ENCODE measurements around the gene GNB3.
"Not testable (repeated sequence)": the region's sequence is repeated elsewhere in the genome, so short reads cannot be mapped to it uniquely, and the experiment has no call there.

Gene GNB3

DNA sequence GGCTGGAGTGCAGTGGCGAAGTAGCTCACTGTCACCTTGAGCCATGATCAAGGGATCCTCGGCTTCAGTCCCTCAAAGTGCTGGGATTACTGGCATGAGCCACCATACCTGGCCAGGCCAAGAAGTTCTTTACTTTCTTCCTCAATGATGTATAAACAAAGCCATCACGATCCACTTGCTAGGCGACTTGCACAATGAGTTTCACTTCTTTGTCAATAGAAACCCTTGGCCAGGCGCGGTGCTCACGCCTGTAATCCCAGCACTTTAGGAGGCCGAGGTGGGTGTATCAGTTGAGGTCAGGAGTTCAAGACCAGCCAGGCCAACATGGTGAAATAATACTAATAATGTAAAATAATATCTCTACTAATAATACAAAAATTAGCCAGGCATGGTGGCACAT, 46.7 kb downstream of the GNB3 start:
- DNase-seq: no peak

DNA sequence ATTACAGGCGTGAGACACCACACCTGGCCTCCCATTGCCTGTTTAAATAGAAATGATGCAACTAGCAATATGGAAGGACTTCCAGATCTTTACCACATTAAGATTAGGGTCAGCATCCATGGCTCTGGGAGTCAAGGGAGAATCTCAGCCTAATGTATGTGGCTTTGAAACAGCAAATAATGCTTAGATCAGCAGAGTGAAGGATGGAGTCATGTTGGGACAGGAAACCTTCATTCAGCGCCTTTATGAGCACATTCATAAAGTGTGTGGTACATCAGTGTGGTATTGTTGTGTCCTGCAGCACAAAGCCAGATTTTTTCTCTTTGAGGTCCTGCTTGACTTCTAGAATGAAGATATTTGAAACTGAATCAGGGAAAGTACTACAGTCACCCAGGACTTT, 47.6 kb downstream of the GNB3 start:
- no peak for DNase-seq

DNA sequence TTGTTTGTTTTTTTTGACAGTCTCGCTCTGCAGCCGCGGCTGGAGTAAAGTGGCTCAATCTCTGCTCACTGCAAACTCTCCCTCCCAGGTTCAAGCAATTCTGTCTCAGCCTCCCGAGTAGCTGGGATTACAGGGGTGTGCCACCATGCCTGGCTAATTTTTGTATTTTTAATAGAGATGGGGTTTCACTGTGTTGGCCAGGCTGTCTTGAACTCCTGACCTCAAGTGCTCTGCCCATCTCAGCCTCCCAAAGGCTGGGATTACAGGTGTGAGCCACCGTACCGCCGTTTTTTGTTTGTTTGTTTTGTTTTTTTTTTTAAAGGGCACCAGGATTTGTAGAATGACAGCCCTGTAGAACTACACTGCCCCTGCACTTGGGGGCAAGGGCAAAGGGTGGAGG, 48.1 kb downstream of the GNB3 start:
- DNase-seq: not testable (repeated sequence)

DNA sequence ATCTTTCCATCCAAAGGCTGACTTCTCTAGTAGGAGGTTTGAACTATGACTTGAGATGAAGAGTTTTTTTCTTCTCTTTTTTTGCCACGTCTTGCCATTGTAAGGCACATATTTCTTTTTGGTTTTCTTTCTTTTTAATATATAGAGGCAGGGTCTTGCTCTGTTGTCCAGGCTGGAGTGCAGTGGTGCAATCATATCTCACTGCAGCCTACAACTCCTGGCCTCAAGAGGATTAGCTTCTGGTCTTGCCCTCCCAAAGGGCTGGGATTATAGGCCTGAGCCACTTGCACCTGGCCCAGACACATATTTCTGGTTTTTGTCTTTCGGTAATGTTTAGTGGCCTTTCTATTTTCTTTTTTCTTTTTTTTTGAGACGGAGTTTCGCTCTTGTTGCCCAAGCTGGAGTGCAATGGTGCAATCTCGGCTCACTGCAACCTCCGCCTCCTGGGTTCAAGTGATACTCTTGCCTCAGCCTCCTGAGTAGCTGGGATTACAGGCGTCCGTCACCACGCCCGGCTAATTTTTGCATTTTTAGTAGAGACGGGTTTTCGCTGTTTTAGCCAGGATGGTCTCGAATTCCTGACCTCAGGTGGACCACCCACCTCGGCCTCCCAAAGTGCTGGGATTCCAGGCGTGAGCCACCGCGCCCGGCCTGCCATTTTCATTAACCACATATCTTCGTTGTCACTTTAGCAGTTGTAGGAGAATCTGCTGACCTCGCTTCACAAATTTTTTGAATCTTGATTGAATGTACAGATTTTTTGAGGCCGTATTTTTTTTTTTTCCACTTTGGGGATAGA, 49.2 kb downstream of the GNB3 start:
- not testable (repeated sequence) for DNase-seq

DNA sequence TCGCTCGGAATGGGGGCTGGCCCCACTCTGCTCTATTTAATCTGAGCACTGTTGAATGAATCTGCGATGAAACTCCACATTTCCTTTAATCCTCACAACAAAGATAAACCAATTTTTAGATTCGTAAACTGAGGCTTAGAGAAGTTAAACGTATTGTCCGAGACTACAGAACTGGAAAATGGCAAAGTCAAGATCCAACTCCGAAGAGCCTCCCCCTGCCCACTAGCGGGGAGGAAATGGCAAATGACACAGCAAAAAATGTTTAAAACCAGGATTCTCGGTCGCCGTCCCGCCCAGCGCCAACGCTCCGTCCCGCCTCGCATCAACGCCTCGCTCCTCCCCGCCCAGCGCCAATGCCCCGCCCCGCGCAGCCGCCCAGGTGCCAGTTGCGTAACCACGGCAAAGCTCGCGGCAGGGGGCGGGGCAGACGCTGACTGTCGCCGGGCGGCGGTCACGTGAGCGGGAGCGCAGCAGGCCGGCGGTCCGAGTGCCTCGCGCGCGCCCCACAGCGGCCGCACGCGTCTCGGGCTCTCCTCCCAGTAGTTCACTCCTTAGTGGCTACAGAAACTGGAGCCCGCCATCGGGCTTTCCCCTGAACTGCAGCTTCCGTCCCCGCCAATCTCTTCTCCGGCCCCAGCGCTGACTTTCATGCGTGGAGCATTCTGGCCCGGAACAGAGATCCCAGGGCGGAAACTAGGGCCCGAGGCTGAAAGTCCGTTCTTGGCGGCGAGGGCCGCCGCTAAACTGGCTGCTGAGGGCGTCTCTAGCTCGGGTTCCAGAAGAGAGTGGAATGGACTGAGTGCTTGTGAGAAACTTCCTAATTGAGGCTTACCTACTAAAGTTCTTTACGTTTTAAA, 50.3 kb downstream of the GNB3 start:
- peak; percentile 91 for DNase-seq

DNA sequence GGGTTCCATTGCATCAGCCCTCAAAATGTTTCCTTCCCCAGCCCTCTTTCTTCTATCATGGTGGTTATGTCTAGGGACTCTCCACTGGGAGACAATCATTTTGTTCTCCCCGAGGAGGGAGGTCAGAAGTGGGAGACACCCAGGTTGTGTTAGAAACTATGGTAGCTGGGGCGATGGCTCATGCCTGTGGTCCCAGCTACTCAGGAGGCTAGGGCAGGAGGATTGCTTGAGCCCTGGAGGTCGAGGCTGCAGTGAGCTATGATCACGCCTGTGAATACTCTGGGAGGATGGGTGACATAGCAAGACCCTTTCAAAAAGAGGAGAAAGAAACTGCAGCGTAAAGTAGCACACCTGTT, 50.9 kb downstream of the GNB3 start:
- DNase-seq: no peak

DNA sequence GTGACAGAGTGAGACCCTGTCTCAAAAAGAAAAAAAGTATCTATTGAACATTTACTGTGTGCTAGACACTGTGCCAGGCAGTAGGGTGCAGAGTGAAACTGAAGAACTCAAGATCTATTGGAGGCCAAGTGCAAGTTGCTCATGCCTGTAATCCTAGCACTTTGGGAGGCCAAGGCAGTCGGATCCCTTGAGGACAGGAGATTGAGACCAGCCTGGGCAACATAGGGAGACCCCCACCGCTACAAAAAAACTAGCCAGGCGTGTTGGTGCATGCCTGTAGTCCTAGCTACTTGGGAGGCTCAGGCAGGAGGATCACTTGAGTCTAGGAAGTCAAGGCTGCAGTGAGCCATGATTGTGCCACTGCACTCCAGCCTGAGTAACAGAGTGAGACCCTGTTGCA, 52.0 kb downstream of the GNB3 start:
- not testable (repeated sequence) for DNase-seq

DNA sequence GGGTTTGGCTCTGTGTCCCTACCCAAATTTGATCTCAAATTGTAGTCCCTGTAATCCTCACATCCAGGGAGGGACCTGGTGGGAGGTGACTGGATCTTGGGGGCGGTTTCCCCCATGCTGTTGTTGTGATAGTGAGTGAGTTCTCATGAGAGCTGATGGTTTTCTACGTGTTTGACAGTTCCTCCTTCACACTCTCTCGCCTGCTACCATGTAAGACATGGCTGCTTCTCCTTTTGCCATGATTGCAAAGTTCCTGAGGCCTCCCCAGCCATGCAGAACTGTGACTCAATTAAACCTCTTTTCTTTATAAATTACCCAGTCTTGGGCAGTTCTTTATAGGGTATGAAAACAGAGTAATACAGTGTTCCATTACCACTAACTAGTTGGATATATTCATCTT, 53.6 kb downstream of the GNB3 start:
- no peak for DNase-seq

All from NCI-H226 (cell line).